GM19455 (cell line): ENCODE measurements around the gene SBF2.
"Not testable (repeated sequence)": the region's sequence is repeated elsewhere in the genome, so short reads cannot be mapped to it uniquely, and the experiment has no call there.

ENCODE experiments used
- ATAC-seq: cut with Tn5 transposase; IDR thresholded peaks from one replicate; pipeline ENCODE4 v1.9.1; 2021; ENCODE audit not compliant: unreplicated experiment

SBF2 gene

DNA sequence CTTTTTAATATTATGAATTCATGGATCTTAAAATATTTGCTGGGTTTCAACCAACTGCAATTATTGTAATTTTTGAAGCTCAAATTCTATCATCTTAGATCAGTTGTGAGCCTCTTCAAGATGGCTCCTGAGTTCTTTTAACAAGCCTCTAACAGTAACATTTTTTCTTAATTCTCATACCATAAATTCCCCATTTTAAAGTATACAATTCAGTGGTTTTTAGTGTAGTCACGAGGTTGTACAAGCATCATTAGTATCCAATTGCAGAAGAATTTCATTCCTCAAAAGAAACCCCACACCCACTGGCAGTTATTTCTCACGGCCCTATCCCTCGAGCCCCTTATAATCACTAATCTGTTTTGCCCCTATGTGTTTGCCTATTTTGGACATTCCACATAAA, 270.8 kb downstream of the SBF2 start:
- ATAC-seq: no peak

DNA sequence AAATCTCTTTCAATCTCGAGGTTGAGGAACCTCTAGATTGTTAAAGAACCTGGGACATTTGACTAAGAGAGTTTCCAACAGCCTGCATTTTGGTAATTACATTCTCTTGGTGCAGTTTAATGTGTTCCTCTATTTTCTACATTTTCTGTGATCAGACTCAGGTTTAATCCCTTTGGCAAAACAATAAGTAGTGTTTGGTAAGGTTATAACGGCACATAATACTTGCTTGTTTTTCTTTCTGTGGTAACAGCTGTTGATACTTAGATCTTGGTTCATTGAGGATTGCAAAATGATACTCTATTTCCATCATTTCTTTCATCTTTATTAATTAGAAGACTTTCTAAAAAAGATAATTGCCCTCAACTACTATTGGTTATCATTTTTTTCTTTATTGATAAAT, 271.3 kb downstream of the SBF2 start:
- ATAC-seq: no peak

DNA sequence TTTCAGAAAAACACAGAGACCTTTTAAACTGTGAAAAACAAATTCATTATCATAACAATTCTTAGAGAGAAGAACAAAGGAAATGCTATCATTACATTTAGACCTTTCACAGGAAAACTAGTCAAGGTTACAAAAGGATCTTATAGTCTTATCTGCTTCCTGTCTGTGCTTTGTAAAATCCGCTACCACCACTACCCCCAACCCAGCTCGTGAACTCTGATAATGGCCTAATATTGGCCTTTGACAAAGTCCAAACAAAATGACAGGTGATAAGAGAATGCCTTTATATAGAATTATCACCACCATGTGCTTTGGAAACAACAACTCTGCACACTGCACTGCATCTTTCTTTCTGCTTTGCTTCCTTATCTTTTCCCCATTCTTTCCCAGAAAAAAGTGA, 272.5 kb downstream of the SBF2 start:
- no peak for ATAC-seq

DNA sequence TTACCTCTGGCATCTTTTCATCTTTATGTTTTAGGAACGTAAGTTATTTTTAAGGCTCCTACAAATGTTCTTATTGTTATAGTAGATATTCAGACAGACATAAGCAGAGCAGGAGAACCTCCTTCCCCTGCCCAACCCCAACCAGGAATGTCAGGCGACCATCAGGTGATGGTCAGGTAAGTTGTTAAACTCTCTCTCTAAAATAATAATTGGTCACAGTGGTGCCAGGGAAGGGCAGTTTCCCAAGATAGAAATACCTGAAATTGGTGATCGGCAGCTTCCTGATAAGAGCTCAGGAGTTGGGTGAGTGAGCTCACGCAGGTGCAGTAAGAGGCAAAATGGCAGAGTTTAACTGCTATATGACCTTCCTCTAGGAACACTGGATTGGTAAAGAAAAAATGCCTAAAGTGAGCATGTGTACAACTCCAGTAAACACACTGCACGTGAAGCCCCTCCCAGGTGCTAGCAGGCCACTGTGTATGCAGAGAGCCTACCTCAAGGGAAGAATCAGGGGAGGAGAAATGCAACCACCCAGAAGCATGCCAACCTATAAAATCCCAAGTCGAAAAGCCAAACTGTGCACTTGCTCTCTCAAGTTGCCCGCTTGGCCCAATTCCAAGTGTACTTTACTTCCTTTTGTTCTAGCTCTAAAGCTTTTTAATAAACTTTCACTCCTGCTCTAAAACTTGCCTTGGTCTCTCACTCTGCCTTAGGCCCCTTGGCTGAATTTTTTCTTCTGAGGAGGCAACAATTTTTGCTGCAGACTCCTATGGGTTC, 273.9 kb downstream of the SBF2 start:
- ATAC-seq: no peak

DNA sequence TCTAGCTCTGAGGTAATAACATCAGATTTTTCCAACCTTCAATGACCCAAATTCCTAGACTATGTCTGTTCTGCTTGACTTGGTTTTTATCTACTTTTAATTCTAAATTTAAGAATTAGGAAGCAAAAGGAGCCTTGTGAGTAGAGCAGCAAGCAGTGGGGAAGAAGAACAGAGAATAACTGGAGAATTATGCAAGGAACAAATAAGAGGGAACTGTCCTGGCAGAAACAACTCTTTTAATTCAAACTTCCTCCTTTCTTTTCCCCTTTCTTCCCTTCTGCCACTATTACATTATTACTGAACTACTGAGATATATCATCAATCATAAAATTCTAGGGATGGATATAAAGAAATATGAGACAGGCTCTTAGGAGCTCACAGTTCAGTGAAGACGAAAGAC, 276.1 kb downstream of the SBF2 start:
- ATAC-seq: no peak

DNA sequence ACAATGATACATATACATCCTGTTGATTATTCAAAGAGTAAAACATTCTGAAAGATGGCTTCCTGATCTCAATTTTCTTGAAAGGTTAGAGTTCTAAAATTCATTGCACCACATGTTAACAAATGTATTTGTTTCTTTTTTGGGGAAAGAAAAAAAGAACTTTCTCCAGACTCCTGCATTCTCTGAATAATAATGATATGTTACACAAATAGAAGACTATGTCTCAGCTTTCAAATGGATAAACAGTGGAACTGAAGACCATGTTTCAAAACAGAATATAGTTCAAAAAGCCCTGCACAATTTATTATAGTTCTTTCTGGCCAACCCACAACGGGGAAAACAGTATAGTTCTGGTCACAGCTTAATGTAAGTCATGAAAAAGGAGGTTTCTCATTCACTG, 277.0 kb downstream of the SBF2 start:
- ATAC-seq: no peak

DNA sequence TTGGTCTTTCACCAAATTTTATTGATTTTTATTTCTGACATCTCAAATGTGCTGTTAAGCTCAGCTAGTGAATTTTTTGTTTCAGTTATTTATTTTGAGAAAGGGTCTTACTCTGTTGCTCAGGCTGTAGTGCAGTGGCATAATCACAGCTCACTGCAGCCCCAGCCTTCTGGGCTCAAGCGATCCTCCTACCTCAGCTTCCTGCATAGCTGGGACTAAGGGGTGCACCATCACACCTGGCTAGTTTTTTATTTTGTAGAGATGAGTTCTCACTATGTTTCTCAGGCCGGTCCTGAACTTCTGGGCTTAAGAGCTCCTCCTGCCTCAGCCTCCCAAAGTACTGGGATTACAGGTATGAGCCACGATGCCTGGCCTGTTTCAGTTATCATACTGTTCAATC, 282.0 kb downstream of the SBF2 start:
- no peak for ATAC-seq

DNA sequence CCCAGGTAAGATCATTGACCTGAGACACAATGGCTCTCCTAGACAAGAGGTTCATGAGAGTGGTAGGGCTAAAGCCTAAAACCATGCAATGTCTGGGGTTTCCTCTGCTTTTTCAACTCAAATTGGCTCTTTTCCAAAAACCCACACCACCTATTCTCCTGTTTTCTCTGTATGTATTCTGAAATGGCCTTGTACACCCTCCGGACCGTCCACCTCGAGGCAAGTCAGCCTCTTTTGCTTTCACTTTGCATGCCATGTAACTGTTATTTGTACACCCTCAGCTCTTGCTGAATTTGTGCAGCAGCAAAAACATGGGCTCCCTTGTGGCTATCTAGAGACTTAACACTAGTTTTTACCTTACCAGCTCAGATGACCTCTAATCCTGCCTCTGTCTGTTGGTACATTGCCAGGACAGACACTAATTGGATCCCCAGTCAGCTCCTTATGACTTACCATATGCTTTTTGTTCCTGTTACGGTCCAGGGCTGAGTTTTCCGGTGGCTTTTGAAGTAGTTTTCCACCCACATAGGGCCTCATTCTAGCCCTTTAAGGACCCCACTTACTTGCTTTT, 288.0 kb downstream of the SBF2 start:
- no peak for ATAC-seq

DNA sequence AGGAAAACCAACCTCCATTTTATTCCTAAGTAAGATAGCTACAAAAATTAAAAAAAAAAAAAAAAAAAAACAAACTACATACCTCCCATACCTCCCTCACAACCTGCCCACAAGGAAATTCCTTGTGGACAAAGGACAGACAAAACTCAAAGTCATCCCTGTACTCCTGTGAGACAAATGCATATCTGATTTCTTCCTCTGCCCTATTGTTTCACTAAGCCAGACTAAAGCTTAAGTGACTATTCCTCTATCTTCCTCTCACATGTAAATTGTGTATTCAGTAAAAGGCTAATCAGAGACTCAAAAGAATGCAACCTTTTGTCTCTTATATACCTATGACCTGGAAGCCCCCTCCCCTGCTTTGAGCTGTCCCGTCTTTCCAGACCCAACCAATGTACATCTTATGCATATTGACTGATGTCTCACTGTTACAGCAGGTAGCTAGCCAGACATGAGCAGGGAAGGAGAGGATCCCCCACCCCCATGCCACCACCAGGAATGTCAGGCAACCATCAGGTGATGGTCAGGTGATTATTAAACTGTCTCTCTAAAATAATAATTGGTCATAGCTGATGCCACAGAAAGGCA, 289.4 kb downstream of the SBF2 start:
- ATAC-seq: no peak

DNA sequence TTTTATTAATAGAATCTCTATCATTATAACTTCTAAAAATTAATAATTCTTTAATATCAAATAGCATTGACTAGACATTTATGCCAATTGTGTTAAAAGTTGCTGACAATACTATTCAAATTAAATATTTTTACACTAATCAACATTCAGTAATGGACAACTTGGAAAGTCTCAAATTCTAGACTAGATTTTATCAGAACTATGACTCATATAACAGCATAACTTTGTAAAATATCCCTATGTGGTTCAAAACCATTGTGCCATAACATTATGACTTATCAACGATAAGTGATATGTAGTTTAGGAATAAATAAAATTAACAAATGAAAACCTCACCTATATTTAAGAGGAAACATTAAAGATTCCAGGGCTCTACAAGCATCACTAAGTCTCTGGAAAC, 291.8 kb downstream of the SBF2 start:
- no peak for ATAC-seq

DNA sequence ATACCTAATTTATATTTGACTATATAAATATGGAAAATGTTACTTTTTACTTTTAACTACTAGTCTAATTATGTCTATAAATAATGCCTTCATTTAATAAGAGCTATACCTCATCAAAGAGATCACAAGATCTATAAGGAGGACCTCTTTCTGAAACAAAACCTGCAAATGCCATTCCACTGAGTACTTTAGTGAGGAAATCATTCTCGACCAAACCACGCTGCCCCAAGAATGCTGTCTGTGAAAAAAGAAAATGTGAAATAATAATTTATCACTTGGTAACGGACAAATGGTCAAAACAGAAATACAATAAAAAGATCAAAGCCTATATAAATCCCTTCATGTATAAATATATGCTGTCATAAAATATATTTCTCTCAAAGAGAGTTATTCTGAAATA, 301.7 kb downstream of the SBF2 start:
- ATAC-seq: no peak

DNA sequence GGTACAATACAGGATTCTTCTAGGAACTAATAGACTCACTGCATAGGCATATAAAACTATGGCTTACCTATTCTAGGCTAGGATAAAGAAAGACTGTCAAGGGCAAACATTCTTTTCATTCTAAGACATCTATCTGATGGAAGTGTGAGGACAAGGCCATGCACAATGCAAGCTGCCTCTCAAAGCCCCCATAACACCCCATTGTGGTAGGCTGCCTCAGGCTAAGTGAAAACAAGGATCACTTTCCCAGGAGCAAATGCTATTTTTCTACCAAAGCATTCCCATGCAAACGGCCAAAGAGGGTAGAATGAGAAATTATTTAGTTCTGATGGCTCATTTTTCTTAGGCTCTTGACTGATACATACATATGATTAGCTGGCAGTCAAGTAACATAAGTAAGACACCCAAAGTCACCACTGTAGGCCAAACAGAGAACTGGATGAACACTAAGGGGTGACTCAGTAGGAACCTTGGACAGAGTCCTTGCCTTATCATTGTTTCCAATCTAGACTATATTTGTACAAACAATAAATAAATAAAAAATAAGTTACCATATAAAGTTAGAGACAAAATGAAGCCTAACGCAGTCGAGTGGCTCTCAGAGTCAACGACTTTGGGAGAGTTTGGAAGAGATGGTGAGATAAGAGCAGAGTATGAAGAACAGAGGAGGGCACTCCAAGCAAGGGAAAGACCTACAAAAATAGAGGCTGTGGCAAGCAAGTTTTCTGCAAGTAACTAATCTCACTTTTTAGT, 303.6 kb downstream of the SBF2 start:
- no peak for ATAC-seq

DNA sequence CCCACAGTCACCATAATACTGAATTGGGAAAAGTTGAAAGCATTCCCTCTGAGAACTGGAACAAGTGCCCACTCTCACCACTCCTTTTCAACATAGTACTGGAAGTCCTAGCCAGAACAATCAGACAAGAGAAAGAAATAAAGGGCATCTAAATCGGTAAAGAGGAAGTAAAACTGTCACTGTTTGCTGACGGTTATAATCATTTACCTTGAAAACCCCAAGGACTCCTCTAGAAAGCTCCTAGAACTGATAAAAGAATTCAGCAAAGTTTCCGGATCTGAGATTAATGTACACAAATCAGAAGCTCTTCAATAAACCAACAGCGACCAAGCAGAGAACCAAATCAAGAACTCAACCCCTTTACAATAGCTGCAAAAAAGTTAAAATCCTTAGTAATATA, 306.7 kb downstream of the SBF2 start:
- ATAC-seq: not testable (repeated sequence)

DNA sequence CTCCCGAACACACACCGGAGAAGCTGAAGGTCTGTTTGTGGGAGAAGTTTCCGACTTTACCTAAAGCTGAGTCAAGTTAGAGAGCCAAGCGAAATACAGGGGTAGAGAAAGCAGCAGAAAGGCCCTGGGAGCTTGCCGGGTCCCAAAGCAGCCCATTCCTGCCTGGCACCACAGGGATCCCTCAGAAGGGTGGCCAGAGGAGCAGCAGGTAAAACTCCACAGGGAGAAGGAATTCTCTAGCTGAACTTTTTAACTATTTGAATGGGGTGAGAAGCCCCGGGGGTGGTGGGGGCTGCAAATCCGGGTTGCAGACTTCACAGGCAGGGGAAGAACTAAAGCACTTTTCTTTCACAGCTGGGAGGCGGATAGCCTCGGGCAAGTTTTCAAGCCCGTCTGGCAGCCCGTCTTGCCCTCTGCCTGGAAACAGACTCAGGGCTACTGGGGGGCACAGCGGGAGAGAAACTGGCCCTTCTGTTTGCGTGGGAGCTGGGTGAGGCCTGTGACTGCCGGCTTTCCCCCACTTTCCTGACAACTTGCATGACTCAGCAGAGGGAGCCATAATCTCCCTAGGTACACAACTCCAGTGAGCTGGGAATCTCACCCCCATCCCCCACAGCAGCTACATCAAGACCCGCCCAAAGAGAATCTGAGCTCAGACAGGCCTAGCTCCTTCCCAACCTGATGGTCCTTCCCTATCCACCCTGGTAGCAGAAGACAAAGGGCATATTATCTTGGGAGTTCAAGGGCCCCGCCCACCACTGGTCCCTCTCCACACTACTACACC, 311.0 kb downstream of the SBF2 start:
- no peak for ATAC-seq

DNA sequence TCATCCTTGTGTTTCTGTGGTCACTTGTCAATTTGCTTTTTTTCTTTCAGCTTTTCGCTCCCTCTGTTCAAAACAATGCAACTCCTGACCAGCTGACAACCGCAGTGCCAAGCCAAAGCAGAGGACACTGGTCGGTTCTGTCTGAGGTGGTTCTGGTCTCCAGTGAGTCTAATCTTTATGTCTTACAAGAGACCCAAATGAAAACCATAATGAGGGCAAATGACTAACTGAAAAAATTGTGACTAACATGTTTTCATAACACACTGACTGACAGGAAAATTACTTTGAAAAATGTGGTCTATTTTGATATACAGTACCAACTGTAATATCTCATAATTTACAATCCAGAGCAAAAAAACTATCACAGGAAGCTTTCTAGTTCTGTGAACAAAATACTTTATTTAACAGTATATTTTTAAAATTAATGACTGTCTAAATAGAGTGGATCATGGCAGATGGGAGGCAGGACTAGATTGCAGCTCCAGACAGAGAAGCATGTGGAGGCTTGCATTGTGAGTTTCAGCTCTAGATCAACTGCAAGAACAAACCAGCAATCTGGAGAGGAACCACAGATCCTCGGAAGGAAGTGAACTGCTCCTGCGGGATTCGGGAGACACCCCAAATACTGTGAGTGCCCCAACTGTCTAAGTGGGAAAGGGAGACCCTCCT, 311.8 kb downstream of the SBF2 start:
- no peak for ATAC-seq

DNA sequence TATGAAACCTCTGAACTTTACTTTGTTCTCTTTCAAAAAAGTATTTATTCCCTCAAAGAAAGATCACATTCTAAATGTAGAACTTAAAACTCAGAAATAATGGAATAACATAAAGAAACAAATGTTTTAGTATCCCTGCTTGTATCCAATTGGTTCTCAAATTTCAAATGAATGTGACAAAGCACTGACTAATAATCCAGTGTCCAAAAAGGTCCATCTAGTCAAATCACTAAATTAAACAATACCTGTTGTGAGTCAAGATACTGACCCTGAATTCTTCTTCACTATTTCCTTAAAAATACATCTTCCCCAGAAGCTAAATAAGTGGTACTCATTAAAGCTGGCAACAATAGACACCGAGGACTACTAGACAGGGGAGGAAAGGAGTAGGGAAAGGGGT, 313.1 kb downstream of the SBF2 start:
- ATAC-seq: no peak

DNA sequence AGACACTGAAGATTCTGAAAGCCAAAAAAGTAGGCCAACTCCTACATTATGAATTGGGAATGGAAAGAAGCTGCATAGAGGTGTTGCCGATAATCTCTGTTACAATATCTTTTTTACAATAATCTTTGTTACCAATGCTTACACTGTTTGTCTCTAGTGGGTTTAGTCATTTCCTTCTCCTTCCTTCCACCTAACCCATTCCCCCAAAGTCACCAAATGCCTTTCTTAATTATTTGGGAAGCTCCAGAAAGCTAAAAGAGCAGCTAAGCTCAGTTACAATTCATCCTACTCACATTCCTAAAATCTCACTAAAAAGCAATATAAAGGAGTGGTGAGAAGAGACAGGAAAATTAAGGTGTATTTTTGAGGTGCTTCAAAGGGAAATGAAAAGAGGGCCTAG, 316.5 kb downstream of the SBF2 start:
- ATAC-seq: no peak

DNA sequence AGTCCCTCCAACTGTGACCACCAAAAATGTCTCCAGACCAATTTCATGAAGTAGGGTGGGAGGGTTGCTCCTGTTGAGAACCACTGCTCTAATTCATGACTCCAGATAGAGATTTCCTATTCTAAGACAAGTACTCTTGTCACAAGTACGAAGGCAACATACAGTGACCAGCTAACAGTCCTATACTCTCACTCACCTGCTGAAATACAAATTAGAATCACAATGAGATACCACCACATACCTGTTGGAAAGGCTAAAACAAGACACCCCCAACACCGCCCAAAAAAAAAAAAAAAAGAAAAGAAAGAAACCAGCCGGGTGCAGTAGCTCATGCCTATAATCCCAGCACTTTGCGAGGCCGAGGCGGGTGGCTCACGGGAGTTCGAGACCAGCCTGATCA, 319.6 kb downstream of the SBF2 start:
- no peak for ATAC-seq

DNA sequence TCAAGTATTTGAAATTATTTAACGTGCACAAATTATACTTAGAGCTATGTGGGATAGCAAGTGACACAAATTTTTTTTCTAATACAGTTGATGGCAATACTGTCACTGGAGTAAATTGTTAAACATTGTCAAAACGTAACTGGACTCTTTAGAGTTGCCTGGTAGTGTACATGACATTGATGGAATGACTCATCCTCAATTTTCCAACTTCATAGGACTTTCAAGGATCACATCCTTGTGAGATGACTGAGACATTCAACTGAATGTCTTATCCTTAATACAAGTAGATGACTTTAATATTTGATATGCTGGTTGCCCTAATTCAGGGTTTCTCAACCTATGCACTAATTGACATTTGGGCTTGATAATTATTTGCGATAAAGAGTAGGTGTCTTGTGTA, 320.1 kb downstream of the SBF2 start:
- ATAC-seq: no peak

DNA sequence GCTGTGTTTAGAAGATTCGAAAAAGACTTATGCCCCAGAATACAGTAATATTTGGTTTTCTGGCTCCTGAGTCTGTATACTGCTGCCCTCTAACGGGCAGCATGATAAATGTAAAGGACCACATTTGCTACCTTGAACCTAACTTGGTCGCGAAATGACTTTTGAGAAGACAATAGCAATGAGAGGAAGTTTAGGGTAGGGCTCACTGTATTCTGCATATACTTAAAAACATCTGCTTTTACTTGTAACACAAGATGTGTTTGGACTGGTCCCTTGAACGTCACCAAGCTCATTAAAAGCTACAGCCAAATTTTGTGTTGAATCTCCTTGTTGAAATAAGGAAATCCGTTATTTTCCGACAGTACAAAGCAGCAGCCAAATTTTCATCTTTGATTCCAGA, 321.0 kb downstream of the SBF2 start:
- no peak for ATAC-seq

DNA sequence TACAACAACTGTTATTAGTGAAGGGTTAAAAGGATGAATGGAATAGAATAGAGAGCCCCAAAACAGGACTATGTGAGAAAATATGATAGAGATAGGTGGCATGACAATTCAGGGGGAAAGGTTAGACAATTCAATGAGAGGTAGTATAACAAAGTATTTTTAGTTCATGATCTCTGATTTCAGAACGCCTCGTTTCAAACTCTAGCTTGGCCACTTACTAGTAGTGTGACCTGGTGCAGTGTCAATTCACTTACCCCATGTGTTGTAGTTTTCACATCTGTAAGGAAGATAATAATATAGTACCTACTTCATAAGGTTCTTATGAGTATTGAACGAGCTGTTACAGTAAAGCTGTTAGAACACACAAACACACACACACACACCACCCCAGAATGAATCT, 322.1 kb downstream of the SBF2 start:
- no peak for ATAC-seq
